HepG2 (cell line): Measurements from ENCODE around the gene ZNF865. TPM values are rescaled to one million over a fixed set of nuclear protein-coding genes. Genes with fewer than 3 reads are reported as not detected.

ENCODE experiments used
- ADNP ChIP-seq: sonication (generic); formaldehyde crosslinking; IDR thresholded peaks from 2 replicates; pipeline ENCODE4 v1.4.0; 2020; ENCODE audit warnings: missing genetic modification reagents
- ATF2 ChIP-seq: sonication (generic); formaldehyde crosslinking; IDR thresholded peaks from 2 replicates; pipeline ENCODE4 v1.4.0; 2020; ENCODE audit warnings: missing genetic modification reagents
- CCAR2 ChIP-seq: fragments of 200-400 bp; formaldehyde crosslinking; optimal IDR thresholded peaks from 2 replicates; pipeline ENCODE3; 2018; ENCODE audit warnings: low read depth, mild to moderate bottlenecking, low read length, moderate library complexity
- CHD4 ChIP-seq: fragments of 200-600 bp; sonication (generic); IDR thresholded peaks from 2 replicates; pipeline ENCODE4 v1.7.0; 2017; ENCODE audit warnings: mild to moderate bottlenecking, low read length, borderline replicate concordance
- CSRNP1 ChIP-seq: sonication (generic); formaldehyde crosslinking; IDR thresholded peaks from 2 replicates; pipeline ENCODE4 v1.8.1; 2023; ENCODE audit warnings: mild to moderate bottlenecking, missing genetic modification reagents
- DNMT1 ChIP-seq: sonication (generic); formaldehyde crosslinking; IDR thresholded peaks from 2 replicates; pipeline ENCODE4 v1.5.1; 2020; ENCODE audit warnings: mild to moderate bottlenecking, missing genetic modification reagents
- ESRRA ChIP-seq: sonication (generic); formaldehyde crosslinking; IDR thresholded peaks from 2 replicates; pipeline ENCODE4 v1.5.1; 2020; ENCODE audit warnings: mild to moderate bottlenecking, low read depth, missing genetic modification reagents
- HMG20A ChIP-seq: IDR thresholded peaks from 2 replicates; pipeline ENCODE4 v1.6.1; 2016; ENCODE audit warnings: borderline replicate concordance
- HOXA5 ChIP-seq: sonication (generic); formaldehyde crosslinking; IDR thresholded peaks from 2 replicates; pipeline ENCODE4 v1.4.0; 2020; ENCODE audit warnings: missing genetic modification reagents
- IKZF4 ChIP-seq: sonication (generic); formaldehyde crosslinking; IDR thresholded peaks from 2 replicates; pipeline ENCODE4 v1.5.1; 2020; ENCODE audit warnings: borderline replicate concordance, mild to moderate bottlenecking, low read depth, missing genetic modification reagents; ENCODE audit errors: not compliant biosample characterization
- NFE2L2 ChIP-seq: fragments of 150-350 bp; IDR thresholded peaks from 2 replicates; pipeline ENCODE4 v1.6.1; 2014; ENCODE audit warnings: low read length
- NONO ChIP-seq, 2 experiments: fragments of 450-650 bp in 1 of 2; sonication (generic) in 1 of 2; formaldehyde crosslinking in 1 of 2; IDR thresholded peaks in 1 of 2; conservative IDR thresholded peaks in 1 of 2; 2 replicates each; pipeline versions ENCODE4 v1.6.1 to v1.8.0; 2017 to 2022; ENCODE audit warnings: mild to moderate bottlenecking in 1 of 2, missing genetic modification reagents in 1 of 2, moderate library complexity in 1 of 2
- NRL ChIP-seq: sonication (generic); formaldehyde crosslinking; IDR thresholded peaks from 2 replicates; pipeline ENCODE4 v1.5.0; 2020; ENCODE audit warnings: missing genetic modification reagents, mild to moderate bottlenecking, moderate library complexity, borderline replicate concordance
- ONECUT2 ChIP-seq: sonication (generic); formaldehyde crosslinking; IDR thresholded peaks from 2 replicates; pipeline ENCODE4 v1.4.0; 2020; ENCODE audit warnings: missing genetic modification reagents
- SUZ12 ChIP-seq: fragments of 150-350 bp; IDR thresholded peaks from 2 replicates; pipeline ENCODE4 v1.6.1; 2014; ENCODE audit warnings: low read depth, low read length
- TCF12 ChIP-seq, 2 experiments: fragments of 450-650 bp in 1 of 2; sonication (generic) in 1 of 2; formaldehyde crosslinking in 1 of 2; IDR thresholded peaks; 2 replicates each; pipeline versions ENCODE4 v1.6.1 to v1.8.0; 2017 to 2022; ENCODE audit warnings: antibody characterized with exemption in 1 of 2, mild to moderate bottlenecking in 1 of 2, missing genetic modification reagents in 1 of 2, moderate library complexity in 1 of 2
- ZBTB39 ChIP-seq: sonication (generic); formaldehyde crosslinking; IDR thresholded peaks from 2 replicates; pipeline ENCODE4 v1.5.0; 2020; ENCODE audit warnings: missing genetic modification reagents
- ZFP36L2 ChIP-seq: sonication (generic); formaldehyde crosslinking; IDR thresholded peaks from 2 replicates; pipeline ENCODE4 v1.4.0; 2020; ENCODE audit warnings: missing genetic modification reagents
- ZFP37 ChIP-seq: sonication (generic); formaldehyde crosslinking; IDR thresholded peaks from 2 replicates; pipeline ENCODE4 v1.4.0; 2020; ENCODE audit warnings: missing genetic modification reagents, borderline replicate concordance
- ZNF431 ChIP-seq: sonication (generic); formaldehyde crosslinking; IDR thresholded peaks from 2 replicates; pipeline ENCODE4 v1.9.0; 2022; ENCODE audit warnings: missing genetic modification reagents, low read depth, mild to moderate bottlenecking, borderline replicate concordance
- ZNF556 ChIP-seq: sonication (generic); formaldehyde crosslinking; IDR thresholded peaks from 2 replicates; pipeline ENCODE4 v1.4.0; 2020; ENCODE audit warnings: mild to moderate bottlenecking, missing genetic modification reagents, borderline replicate concordance
- ZNF570 ChIP-seq: sonication (generic); formaldehyde crosslinking; IDR thresholded peaks from 2 replicates; pipeline ENCODE4 v1.4.0; 2020; ENCODE audit warnings: mild to moderate bottlenecking, missing genetic modification reagents, borderline replicate concordance
- ZNF577 ChIP-seq: sonication (generic); formaldehyde crosslinking; IDR thresholded peaks from 2 replicates; pipeline ENCODE4 v1.4.0; 2020; ENCODE audit warnings: mild to moderate bottlenecking, low read depth, missing genetic modification reagents, borderline replicate concordance
- ZNF580 ChIP-seq: IDR thresholded peaks from 2 replicates; pipeline ENCODE4 v1.6.1; 2016; ENCODE audit warnings: low read depth, borderline replicate concordance
- ZNF839 ChIP-seq: sonication (generic); formaldehyde crosslinking; IDR thresholded peaks from 2 replicates; pipeline ENCODE4 v1.4.0; 2020; ENCODE audit warnings: missing genetic modification reagents, mild to moderate bottlenecking, borderline replicate concordance
- polyA plus RNA-seq, 8 experiments: library from polyadenylated mRNA; depleted of rRNA in 3 of 8; stranded (reverse) in 7 of 8; unstranded in 1 of 8; fragments of >200 nt; fragmentation: Illumina TruSeq in 4 of 8; extraction: Trizol in 4 of 8; gene quantifications; 2 replicates each; pipeline versions ENCODE4 v1.2.1 to v1.2.3, GENCODE V29; 2011 to 2016; ENCODE audit warnings: low read depth in 4 of 8, missing spikeins in 1 of 8, mixed read lengths in 1 of 8; ENCODE audit not compliant: insufficient read depth in 1 of 8
- total RNA-seq, 5 experiments: library from RNA; depleted of rRNA; stranded (reverse); fragments of >200 nt; fragmentation: Illumina TruSeq; extraction: Trizol; gene quantifications; 2 replicates each; pipeline ENCODE4 v1.2.3, GENCODE V29; 2016; ENCODE audit warnings: low read depth in 1 of 5

The ZNF865 gene
- total and polyA plus RNA-seq, 2 of the 13 experiments (the other 11 are each of a cell fraction or from before 2014, with no cell fraction given): 0.93 to 1.0 TPM

- TF ChIP-seq ATF2 (CRISPR knock-in tag) (0 out of 2 replicates have a peak, but pooled peaks have one; percentile 19), ZFP36L2 (no peak), ONECUT2 (CRISPR knock-in tag) (no peak), ZNF431 (CRISPR knock-in tag) (no peak), ADNP (CRISPR knock-in tag) (no peak), NFE2L2 (no peak), HMG20A (CRISPR knock-in tag) (peak; percentile 8; the same call in 1 of the 2 replicates), DNMT1 (no peak), HOXA5 (no peak), ZFP37 (CRISPR knock-in tag) (no peak), ESRRA (CRISPR knock-in tag) (0 out of 2 replicates have a peak, but pooled peaks have one; percentile 57), NRL (CRISPR knock-in tag) (peak; percentile 13; the same call in 1 of the 2 replicates), ZNF577 (CRISPR knock-in tag) (no peak), ZNF839 (no peak), NONO (IDR thresholded peaks at IDR 0.05) (no peak), NONO (CRISPR knock-in tag; conservative IDR thresholded peaks at IDR 0.05) (peak; percentile 91), CCAR2 (no peak), ZBTB39 (CRISPR knock-in tag) (no peak), CHD4 (no peak), ZNF580 (peak; percentile 43; the same call in 1 of the 2 replicates), SUZ12 (no peak), IKZF4 (CRISPR knock-in tag) (no peak), CSRNP1 (CRISPR knock-in tag) (no peak), TCF12 (IDR thresholded peaks at IDR 0.05) (no peak), TCF12 (CRISPR knock-in tag; IDR thresholded peaks at IDR 0.05) (no peak), ZNF570 (no peak), ZNF556 (CRISPR knock-in tag) (no peak; the same call in 1 of the 2 replicates)
Measured at GRCh38 chr19:55599468-55599841, 6.0 kb upstream of the ZNF865 start, which contains the start of gene FIZ1 (continued).
